NCI-H526 (cell line): ENCODE data around the gene POU2F3.
A peak's percentile ranks its signal among the peaks of the same experiment; 100 is the strongest.

ENCODE experiments used
- DNase-seq, 2 experiments: peaks; one replicate each; lab custom pipeline; 2025; lab: John Stamatoyannopoulos, UW

Gene POU2F3

GRCh38 chr11:120316880-120317688 is 77.1 kb downstream of the POU2F3 start:
- peak; percentile 34 to 60 for DNase-seq

- no peak for DNase-seq
Observed at GRCh38 chr11:120317689-120318480, 77.9 kb downstream of the POU2F3 start.

- DNase-seq = no peak
Observed at GRCh38 chr11:120318906-120319305, 79.0 kb downstream of the POU2F3 start.

- DNase-seq = peak; percentile 89 to 99
Observed at GRCh38 chr11:120324932-120325810, 85.2 kb downstream of the POU2F3 start, which contains the start of gene TLCD5. TLCD5 (plus strand) TSS chr11:120325299; CDS start chr11:120327442, 2,143 bp downstream.

GRCh38 chr11:120326228-120326627 is 86.3 kb downstream of the POU2F3 start:
- DNase-seq = no peak

GRCh38 chr11:120326845-120327281 is 86.9 kb downstream of the POU2F3 start:
- DNase-seq = no peak

- no peak for DNase-seq
Observed at GRCh38 chr11:120327311-120327710, 87.4 kb downstream of the POU2F3 start.

- no peak for DNase-seq
Observed at GRCh38 chr11:120329556-120329955, 89.6 kb downstream of the POU2F3 start.

- no peak for DNase-seq
Observed at GRCh38 chr11:120330045-120330444, 90.1 kb downstream of the POU2F3 start.

GRCh38 chr11:120331301-120331996 is 91.5 kb downstream of the POU2F3 start:
- DNase-seq = no peak

- no peak for DNase-seq
Observed at GRCh38 chr11:120332822-120333716, 93.1 kb downstream of the POU2F3 start.

- no peak for DNase-seq
Observed at GRCh38 chr11:120333801-120334200, 93.9 kb downstream of the POU2F3 start.

GRCh38 chr11:120334332-120334731 is 94.4 kb downstream of the POU2F3 start:
- DNase-seq = no peak

GRCh38 chr11:120334894-120335462 is 95.0 kb downstream of the POU2F3 start:
- peak; percentile 85 to 95 for DNase-seq

GRCh38 chr11:120335556-120335907 is 95.6 kb downstream of the POU2F3 start:
- DNase-seq = peak; percentile 85 to 97

- DNase-seq = peak; percentile 98 to 100
Observed at GRCh38 chr11:120335908-120336640, 96.1 kb downstream of the POU2F3 start, which contains the start of gene ARHGEF12. ARHGEF12 (plus strand) TSS chr11:120336413; CDS start chr11:120337244, 831 bp downstream.

- peak; percentile 87 to 92 for DNase-seq
Observed at GRCh38 chr11:120336641-120337354, 96.9 kb downstream of the POU2F3 start.

GRCh38 chr11:120337355-120338106 is 97.6 kb downstream of the POU2F3 start:
- peak; percentile 86 to 88 for DNase-seq
